T-helper 22 cell (primary cell): Measurements from ENCODE around the gene TMEM52.
"Not testable (repeated sequence)": the region's sequence is repeated elsewhere in the genome, so short reads cannot be mapped to it uniquely, and the experiment has no call there.

Source experiments
- DNase-seq: peaks from one replicate; pipeline ENCODE4 v3.0.0-alpha.2; 2020; ENCODE audit warnings: low read depth

TMEM52 gene

DNA sequence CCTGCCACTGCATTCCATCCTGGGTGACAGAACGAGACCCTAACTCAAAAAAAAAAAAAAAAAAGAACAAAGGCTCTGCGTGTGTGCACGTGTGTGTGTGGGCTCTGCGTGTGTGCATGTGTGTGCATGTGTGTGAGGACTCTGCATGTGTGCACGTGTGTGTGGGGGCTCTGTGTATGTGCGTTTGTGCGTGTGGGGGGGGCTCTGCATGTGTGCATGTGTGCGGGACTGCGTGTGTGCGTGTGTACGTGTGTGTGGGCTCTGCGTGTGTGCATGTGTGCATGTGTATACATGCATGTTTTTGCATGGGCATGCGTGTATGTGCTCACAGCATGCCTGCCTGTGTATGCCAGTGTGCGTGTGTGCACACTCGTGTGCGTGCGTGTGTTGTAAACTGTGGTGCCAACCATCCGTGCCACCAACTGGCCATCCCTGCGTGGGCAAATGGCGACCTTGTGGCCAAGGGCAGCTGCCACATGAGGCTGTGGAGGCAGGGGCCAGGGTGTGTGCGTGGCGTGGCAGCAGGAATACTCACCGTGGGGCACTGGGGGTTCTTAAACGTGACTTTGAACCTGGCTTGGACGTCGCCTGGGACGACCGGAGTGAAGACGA, 26.8 kb upstream of the TMEM52 start:
- no peak for DNase-seq

DNA sequence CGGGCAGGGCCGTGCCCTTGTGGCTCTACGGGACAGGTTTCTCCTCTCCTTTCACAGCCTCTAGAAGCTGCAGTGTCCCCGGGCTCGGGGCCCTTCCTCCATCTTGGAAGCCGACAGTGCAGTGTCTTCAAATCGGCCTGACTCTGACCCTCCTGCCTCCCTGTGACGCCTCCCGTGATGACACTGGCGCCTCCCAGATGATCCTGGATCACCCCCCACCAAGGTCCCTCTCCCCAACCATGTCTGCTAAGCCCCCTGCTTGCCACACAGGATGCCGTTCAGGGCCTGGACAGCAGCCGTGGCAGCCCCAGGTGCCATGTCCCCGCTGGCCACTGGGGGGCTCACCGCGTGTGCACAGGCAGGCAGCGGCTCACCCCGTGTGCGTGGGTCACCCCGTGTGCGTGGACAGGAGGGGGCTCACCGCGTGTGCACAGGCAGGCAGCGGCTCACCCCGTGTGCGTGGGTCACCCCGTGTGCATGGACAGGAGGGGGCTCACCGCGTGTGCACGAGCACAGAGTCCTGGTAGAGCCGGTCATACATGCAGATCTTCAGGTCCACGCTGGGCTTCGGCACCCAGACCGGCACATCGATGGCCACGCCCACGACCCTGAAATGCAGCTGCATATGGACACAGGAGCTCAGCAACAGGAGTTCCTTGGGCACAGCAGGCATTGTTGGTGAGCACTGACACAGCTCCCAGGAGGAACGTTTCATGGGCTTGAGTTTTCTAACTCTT, 24.9 kb upstream of the TMEM52 start:
- peak; percentile 27 for DNase-seq

- no peak for DNase-seq
Observed at GRCh38 chr1:1942753-1943656, 23.9 kb upstream of the TMEM52 start.

DNA sequence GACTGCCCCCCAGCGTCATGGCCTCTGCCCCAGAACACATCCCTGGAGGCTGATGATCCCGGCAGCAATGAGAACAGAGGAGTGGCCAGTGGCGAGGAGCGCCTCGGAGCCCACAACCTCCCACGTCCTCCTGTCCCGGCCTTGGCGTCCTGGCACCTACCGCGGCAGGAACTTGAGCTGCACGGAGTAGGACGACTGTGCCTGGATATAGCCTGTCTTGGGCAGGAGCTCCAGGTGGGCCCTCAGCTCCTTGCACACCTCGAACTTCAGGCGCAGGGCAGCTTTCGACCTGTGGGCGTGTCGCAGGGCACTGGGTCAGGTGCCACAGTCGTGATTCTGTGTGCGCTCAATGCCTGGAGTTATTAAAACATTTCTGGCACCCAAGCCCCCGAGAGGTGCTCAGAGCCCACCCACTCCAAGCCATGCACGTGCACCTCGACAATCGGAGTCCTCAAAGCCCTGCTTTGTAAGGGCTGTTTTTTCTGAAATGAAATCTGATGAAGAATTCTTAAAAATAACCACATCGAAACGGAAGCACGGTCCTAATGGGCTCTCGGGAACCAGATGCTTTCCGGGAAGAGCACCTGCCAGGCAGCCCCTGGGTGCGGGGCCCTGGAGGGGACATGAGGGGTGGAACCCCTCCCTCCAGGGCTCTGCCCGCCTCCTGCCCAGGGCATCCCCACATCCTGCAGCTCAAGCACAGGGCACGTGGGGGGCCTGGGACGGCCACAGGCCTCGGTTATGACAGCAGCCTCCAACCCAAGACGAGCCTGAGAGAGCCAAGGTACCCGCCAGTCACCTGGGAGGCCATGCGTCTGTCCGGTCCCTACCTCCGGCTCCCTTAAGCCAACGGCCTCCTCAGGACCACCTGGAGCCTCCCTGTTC, 23.0 kb upstream of the TMEM52 start:
- DNase-seq = no peak

GRCh38 chr1:1941211-1941841, 22.2 kb upstream of the TMEM52 start:
- no peak for DNase-seq

- no peak for DNase-seq
Observed at GRCh38 chr1:1940123-1940425, 21.0 kb upstream of the TMEM52 start.

- DNase-seq = no peak
Observed at GRCh38 chr1:1939296-1940122, 20.4 kb upstream of the TMEM52 start.

- DNase-seq = no peak
Observed at GRCh38 chr1:1938613-1939295, 19.7 kb upstream of the TMEM52 start.

GRCh38 chr1:1938276-1938573, 19.1 kb upstream of the TMEM52 start:
- no peak for DNase-seq

GRCh38 chr1:1937549-1938275, 18.6 kb upstream of the TMEM52 start:
- no peak for DNase-seq

- no peak for DNase-seq
Observed at GRCh38 chr1:1937061-1937460, 18.0 kb upstream of the TMEM52 start.

GRCh38 chr1:1934848-1935247, 15.8 kb upstream of the TMEM52 start:
- not testable (repeated sequence) for DNase-seq

DNA sequence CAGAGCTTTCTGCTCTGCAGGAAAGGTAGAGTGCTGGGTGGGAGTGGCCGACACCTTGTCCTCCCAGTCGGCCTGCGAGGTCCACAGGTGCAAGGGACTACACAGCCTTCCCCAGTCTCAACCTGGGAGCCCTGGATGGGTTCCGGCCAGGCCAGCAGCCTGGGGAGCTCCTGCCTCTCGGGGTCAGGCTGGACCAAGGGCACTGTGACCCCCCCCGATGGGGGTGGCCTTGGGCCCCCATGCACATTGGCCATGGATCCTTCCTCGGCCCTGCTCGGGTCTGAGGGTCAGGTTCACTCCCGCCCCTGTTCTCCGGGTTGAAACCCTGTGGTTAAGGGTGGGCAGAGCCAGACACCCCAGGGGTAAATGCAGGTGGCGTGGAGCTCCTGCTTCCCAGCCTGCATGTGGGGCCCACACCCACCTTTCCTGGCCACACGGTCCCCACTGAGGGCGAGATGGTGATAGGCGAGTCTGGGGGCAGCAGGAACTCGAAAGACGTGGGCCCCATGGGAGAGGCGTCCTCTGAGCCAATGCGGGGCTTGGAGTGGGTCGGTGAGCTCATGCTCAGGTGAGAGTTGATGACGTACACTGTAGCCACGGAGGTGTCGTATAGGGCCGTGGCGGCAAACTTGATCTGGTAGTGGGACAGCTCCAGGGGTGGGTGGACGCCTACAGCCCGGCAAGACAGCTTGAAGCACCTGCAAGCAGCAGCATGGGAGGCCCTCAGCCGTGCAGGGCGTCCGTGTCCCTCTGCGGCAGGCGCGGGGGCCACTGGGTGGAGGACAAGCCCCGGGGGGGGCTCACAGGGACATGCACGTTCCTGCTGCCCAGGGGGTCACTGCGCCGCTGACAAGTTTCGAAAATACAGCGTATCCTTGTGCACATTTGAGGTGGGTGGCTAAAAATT, 10.8 kb upstream of the TMEM52 start:
- DNase-seq = no peak

DNA sequence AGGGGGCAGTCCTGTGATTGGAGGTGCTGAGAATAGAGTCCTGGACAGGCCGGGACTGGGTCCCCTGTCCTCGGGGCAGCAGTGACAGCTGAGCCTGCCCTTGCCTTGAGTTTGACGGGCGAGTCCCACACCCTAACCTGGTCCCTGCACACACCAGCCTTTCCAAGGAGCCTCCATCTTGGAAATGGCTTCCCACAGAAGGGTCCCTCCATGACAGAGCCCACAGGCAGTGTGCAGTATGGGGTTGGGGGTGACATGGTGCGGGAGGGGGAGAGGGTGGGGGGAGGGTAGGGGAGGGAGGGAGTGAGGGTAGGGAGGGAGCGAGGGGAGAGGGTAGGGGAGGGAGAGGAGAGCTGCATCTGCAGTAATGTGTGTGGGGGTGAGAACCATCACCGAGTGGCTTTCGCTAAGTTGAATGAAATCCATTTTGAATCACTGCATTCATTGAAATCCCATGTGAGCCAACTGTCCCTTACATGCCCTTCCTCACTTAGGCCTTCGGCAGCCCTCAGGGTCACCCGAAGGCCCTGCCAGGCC, 10.1 kb upstream of the TMEM52 start:
- no peak for DNase-seq

DNA sequence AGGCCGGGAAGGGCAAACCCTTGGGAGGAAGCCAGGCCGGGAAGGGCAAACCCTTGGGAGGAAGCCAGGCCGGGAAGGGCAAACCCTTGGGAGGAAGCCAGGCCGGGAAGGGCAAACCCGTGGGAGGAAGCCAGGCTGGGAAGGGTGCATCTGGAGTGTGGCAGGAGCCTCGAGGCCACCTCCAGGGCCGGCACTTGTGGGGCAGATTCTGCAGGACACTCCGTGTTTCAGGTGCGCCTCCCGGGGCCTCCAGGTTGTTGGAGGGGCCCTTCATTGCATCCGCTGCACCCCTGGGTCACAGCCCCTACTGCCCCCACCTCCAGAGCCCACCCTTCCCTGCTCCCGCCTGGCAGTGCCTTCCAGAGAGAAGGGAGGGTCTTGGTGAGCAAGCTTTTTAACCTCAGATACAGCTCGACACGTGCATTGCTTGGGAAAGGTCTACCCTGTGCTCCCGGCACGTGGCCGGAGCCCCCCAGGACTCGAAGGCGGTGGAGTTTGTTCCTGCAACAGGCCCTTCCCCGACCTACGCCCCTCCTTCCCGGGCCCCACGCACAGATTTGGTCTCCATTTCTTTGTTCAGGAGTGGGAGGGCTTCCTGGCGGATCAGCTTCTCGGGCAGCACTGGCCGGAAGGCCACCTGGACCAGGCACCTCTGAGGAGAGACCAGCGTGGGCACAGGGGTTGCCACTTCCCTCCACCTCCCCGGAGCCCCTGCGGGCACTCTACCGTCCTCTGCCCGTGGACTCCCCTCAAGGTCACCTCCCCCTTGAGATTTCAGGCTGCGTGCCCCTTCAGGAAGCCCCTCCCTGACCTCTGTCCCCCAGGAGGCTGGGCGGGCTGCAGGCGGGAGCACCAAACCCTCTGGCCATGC, 9.4 kb upstream of the TMEM52 start:
- no peak for DNase-seq

DNA sequence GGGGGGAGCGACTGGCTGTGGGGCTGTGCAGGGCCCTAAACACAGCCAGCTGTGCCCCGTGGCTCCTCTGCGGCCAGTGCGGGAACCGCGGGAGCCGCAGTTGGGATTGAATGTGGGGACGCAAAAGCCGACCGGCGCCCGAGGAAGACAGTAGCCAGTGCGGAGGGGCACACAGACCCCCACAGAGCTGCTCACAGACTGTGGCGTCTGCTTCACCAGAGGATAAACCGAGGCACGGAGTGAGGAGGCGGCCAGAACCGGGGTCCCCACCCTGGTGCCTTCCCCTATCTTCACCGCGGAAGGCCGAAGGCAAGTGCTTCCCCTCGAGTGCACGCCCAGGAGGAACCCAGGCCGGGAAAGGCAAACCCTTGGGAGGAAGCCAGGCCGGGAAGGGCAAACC, 8.7 kb upstream of the TMEM52 start:
- no peak for DNase-seq
